Testis (tissue), 2 donors: ENCODE measurements around the gene MAML3.

Source experiments
- POLR2A ChIP-seq: fragments of 450-650 bp; IDR thresholded peaks from one replicate; pipeline ENCODE4 v1.6.1; 2017; ENCODE audit warnings: antibody characterized with exemption, mild to moderate bottlenecking, moderate library complexity
- TF ChIP-seq, protein P1 (sequence below), 3 experiments: fragments of 450-650 bp in 2 of 3; fragments of 200-600 bp in 1 of 3; sonication (generic) in 1 of 3; IDR thresholded peaks; one replicate each; pipeline ENCODE4 v1.5.1; 2016 to 2019; ENCODE audit warnings: antibody characterized with exemption in 3 of 3, mild to moderate bottlenecking in 2 of 3, moderate library complexity in 1 of 3

DNA sequence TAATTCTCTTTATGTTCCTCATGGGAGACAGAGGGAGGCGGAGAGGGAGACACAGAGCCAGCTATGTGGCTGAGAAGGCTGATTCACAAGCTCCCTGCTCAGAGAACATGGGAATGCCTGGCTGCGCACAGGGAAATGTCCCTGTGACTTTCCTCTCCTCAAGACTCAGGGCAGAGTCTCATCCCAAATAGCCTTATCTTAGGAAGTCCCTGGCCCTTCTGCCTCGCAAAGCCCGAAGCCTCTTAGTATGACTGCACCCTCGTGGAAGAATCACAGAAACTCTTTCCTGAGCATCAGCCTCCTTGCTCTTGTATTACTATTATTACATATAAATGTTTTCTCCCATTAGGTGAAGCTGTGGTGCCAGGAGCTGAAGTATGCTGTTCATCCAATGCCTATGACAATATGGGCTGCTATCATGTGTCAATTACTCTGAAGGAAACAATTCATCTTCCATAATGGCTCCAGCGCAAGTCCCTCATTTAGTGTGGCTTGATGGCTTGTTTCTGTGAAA is 257.8 kb downstream of the MAML3 start:
- TF ChIP-seq, protein P1, sequence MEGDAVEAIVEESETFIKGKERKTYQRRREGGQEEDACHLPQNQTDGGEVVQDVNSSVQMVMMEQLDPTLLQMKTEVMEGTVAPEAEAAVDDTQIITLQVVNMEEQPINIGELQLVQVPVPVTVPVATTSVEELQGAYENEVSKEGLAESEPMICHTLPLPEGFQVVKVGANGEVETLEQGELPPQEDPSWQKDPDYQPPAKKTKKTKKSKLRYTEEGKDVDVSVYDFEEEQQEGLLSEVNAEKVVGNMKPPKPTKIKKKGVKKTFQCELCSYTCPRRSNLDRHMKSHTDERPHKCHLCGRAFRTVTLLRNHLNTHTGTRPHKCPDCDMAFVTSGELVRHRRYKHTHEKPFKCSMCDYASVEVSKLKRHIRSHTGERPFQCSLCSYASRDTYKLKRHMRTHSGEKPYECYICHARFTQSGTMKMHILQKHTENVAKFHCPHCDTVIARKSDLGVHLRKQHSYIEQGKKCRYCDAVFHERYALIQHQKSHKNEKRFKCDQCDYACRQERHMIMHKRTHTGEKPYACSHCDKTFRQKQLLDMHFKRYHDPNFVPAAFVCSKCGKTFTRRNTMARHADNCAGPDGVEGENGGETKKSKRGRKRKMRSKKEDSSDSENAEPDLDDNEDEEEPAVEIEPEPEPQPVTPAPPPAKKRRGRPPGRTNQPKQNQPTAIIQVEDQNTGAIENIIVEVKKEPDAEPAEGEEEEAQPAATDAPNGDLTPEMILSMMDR (IDR thresholded peaks at IDR 0.05), result no peak
- no peak for TF ChIP-seq POLR2A
